Uterus (tissue), 2 donors: ENCODE data around the gene TMEM132A.

ENCODE experiments used
- CTCF ChIP-seq, 4 experiments: fragments of 200-600 bp in 2 of 4; fragments of 450-650 bp in 2 of 4; sonication (generic) in 2 of 4; IDR thresholded peaks; one replicate each; pipeline ENCODE4 v1.5.1; 2016 to 2019; ENCODE audit warnings: antibody characterized with exemption in 4 of 4, mild to moderate bottlenecking in 2 of 4, moderate library complexity in 1 of 4
- POLR2A ChIP-seq, 2 donors: fragments of 450-650 bp; IDR thresholded peaks; one replicate each; pipeline ENCODE4 v1.6.1; 2016; ENCODE audit warnings: antibody characterized with exemption in 2 of 2, mild to moderate bottlenecking in 1 of 2, moderate library complexity in 1 of 2

GRCh38 chr11:60923326-60923725 lies 934 bp upstream of the TMEM132A start:
- TF ChIP-seq CTCF (IDR thresholded peaks at IDR 0.05) (no peak), POLR2A (IDR thresholded peaks at IDR 0.05) (no peak)
